Mesothelial cell of epicardium (in vitro differentiated cells): ENCODE measurements around the gene PSME2. TPM values are rescaled to one million over a fixed set of nuclear protein-coding genes. Genes with fewer than 3 reads are reported as not detected.
A peak's percentile ranks its signal among the peaks of the same experiment; 100 is the strongest.

Source experiments
- DNase-seq, 2 experiments: peaks; one replicate each; pipeline ENCODE4 v3.0.0; 2021; ENCODE audit warnings: low spot score in 2 of 2; ENCODE audit not compliant: unreplicated experiment in 2 of 2
- H3K27ac Mint-ChIP-seq: 2 replicates; pipeline ENCODE4 v1.8.0; 2021; ENCODE audit warnings: mixed read lengths
- H3K27me3 Mint-ChIP-seq: 2 replicates; pipeline ENCODE4 v1.8.0; 2021; ENCODE audit warnings: low read depth, mixed read lengths
- H3K36me3 Mint-ChIP-seq: 2 replicates; pipeline ENCODE4 v1.8.0; 2021; ENCODE audit warnings: mixed read lengths
- H3K4me1 Mint-ChIP-seq: 2 replicates; pipeline ENCODE4 v1.8.0; 2021; ENCODE audit warnings: mixed read lengths
- H3K4me3 Mint-ChIP-seq: 2 replicates; pipeline ENCODE4 v1.8.0; 2021; ENCODE audit warnings: mild to moderate bottlenecking, moderate library complexity, mixed read lengths
- H3K9me3 Mint-ChIP-seq: 2 replicates; pipeline ENCODE4 v1.8.0; 2021; ENCODE audit warnings: mixed read lengths
- CTCF ChIP-seq: fragments of 200-600 bp; sonication (generic); IDR thresholded peaks from one replicate; pipeline ENCODE4 v1.5.0; 2021; ENCODE audit warnings: antibody characterized with exemption; ENCODE audit not compliant: unreplicated experiment
- total RNA-seq: library from RNA; stranded (reverse); gene quantifications from 3 replicates; pipeline ENCODE4 v1.2.1, GENCODE V29; 2021

PSME2 gene
- total RNA-seq, 1 donor from 2014 or later, result 148 TPM

GRCh38 chr14:24172261-24172860 lies 26.0 kb upstream of the PSME2 start:
- Mint-ChIP-seq H3K27ac (peak overlapping the region; percentile 94), H3K9me3 (no peaks in the 10 kb centered on the region), H3K4me1 (peaks cover 48% of the 10 kb centered on the region), H3K27me3 (no peaks in the 10 kb centered on the region), H3K4me3 (peak overlapping the region; percentile 83), H3K36me3 (peaks cover 27% of the 10 kb centered on the region)
- DNase-seq, result no peak
- TF ChIP-seq CTCF, result no peak

GRCh38 chr14:24171422-24172260 lies 25.2 kb upstream of the PSME2 start, which contains the start of gene REC8:
TSS of gene REC8 (plus strand) at chr14:24172080. CDS start at chr14:24172553, 473 bp downstream.
- Mint-ChIP-seq H3K27me3 (no peaks in the 10 kb centered on the region), H3K9me3 (no peaks in the 10 kb centered on the region), H3K4me3 (peak within 1 kb of the TSS; percentile 83), H3K4me1 (peaks cover 43% of the 10 kb centered on the region), H3K27ac (peak within 1 kb of the TSS; percentile 94), H3K36me3 (peaks cover 27% of the 10 kb centered on the region)
- DNase-seq, result peak; percentile 86 to 92
- TF ChIP-seq CTCF, result no peak

- Mint-ChIP-seq H3K9me3 (no peaks in the 10 kb centered on the region), H3K27ac (peak overlapping the region; percentile 86), H3K4me3 (no peak overlapping the region), H3K4me1 (peaks cover 39% of the 10 kb centered on the region), H3K27me3 (no peaks in the 10 kb centered on the region), H3K36me3 (peaks cover 41% of the 10 kb centered on the region)
- no peak for DNase-seq
- no peak for TF ChIP-seq CTCF
Measured at GRCh38 chr14:24167469-24168114, 21.2 kb upstream of the PSME2 start.

GRCh38 chr14:24165785-24166184 lies 19.4 kb upstream of the PSME2 start:
- Mint-ChIP-seq H3K27me3 (no peaks in the 10 kb centered on the region), H3K36me3 (peaks cover 43% of the 10 kb centered on the region), H3K27ac (peak overlapping the region; percentile 66), H3K9me3 (no peaks in the 10 kb centered on the region), H3K4me1 (peaks cover 41% of the 10 kb centered on the region), H3K4me3 (no peak overlapping the region)
- DNase-seq, result no peak
- no peak for TF ChIP-seq CTCF

- peak overlapping the region; percentile 85 for H3K27ac Mint-ChIP-seq
- DNase-seq, result no peak
Measured at GRCh38 chr14:24164518-24164991, 18.1 kb upstream of the PSME2 start.

More at GRCh38 chr14:24164518-24164991, 18.1 kb upstream of the PSME2 start:
- peaks cover 45% of the 10 kb centered on the region for H3K4me1 Mint-ChIP-seq
- H3K36me3 Mint-ChIP-seq, result peaks cover 41% of the 10 kb centered on the region
- H3K9me3 Mint-ChIP-seq, result no peaks in the 10 kb centered on the region
- H3K4me3 Mint-ChIP-seq, result peak overlapping the region; percentile 48
- H3K27me3 Mint-ChIP-seq, result no peaks in the 10 kb centered on the region
- TF ChIP-seq CTCF, result no peak
